Peyer's patch (tissue), 4 donors: Measurements from ENCODE around the gene GPD1L. TPM values are rescaled to one million over a fixed set of nuclear protein-coding genes. Genes with fewer than 3 reads are reported as not detected.

Experiments used
- DNase-seq, 3 donors: peaks; one replicate each; pipeline ENCODE4 v3.0.0-alpha.2; 2017 to 2019
- H3K27ac ChIP-seq, 4 donors: fragments of 200-600 bp; sonication (generic); one replicate each; pipeline ENCODE4 v1.5.1; 2016 to 2019
- H3K27me3 ChIP-seq, 2 donors: fragments of 200-600 bp; sonication (generic); one replicate each; pipeline ENCODE4 v1.5.1; 2019
- H3K36me3 ChIP-seq, 3 donors: fragments of 200-600 bp; sonication (generic); one replicate each; pipeline ENCODE4 v1.5.1; 2016 to 2019
- H3K4me1 ChIP-seq, 4 donors: fragments of 200-600 bp; sonication (generic); one replicate each; pipeline ENCODE4 v1.5.1; 2016 to 2019
- H3K4me3 ChIP-seq, 4 donors: fragments of 200-600 bp; sonication (generic); 1 replicate in 3 of 4; 2 replicates in 1 of 4; pipeline ENCODE4 v1.5.1; 2016 to 2019; ENCODE audit warnings: mild to moderate bottlenecking in 1 of 4
- H3K9me3 ChIP-seq, 4 donors: fragments of 200-600 bp; sonication (generic); one replicate each; pipeline ENCODE4 v1.5.1; 2016 to 2019; ENCODE audit warnings: mild to moderate bottlenecking in 1 of 4
- POLR2A ChIP-seq, 2 donors: fragments of 450-650 bp; IDR thresholded peaks; one replicate each; pipeline ENCODE4 v1.5.1; 2017; ENCODE audit warnings: antibody characterized with exemption in 2 of 2, mild to moderate bottlenecking in 2 of 2, moderate library complexity in 2 of 2
- total RNA-seq, 4 donors: library from RNA; depleted of rRNA; stranded (reverse); fragments of >200 nt; gene quantifications; one replicate each; pipeline ENCODE4 v1.1.0, GENCODE V29; 2016
- TF ChIP-seq, protein P1 (sequence below), 6 experiments: fragments of 450-650 bp in 4 of 6; fragments of 200-600 bp in 2 of 6; sonication (generic) in 1 of 6; IDR thresholded peaks; one replicate each; pipeline ENCODE4 v1.5.1; 2017 to 2019; ENCODE audit warnings: antibody characterized with exemption in 6 of 6, mild to moderate bottlenecking in 3 of 6, moderate library complexity in 1 of 6

Gene GPD1L
- total RNA-seq, 4 donors from 2014 or later = 54.6 to 157 (median 80.6) TPM

DNA sequence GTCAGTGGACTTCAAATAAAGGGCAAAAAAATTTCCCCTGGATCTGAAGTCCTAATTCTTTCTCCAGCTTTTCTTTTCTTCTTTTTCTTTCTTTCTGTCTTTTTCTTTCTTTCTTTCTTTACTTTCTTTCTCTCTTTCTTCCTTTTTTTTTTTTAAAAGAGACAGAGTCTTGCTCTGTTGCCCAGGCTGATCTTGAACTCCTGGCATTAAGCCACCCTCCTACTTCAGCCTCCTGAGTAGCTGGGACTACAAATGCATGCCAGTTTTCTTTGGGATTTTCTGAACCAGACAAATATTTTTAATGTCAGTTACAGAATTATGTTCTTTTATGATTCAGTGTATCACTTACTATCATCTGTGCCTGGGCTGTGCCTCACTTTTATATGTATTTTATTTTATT lies 86.7 kb downstream of the GPD1L start:
- Histone ChIP-seq H3K9me3 (no peaks in the 10 kb centered on the region), H3K4me3 (no peak overlapping the region), H3K27me3 (no peaks in the 10 kb centered on the region), H3K36me3 (no peaks in the 10 kb centered on the region), H3K27ac (no peak overlapping the region), H3K4me1 (no peaks in the 10 kb centered on the region)
- DNase-seq = no peak
- TF ChIP-seq POLR2A (IDR thresholded peaks at IDR 0.05) = no peak
- TF ChIP-seq, protein P1, sequence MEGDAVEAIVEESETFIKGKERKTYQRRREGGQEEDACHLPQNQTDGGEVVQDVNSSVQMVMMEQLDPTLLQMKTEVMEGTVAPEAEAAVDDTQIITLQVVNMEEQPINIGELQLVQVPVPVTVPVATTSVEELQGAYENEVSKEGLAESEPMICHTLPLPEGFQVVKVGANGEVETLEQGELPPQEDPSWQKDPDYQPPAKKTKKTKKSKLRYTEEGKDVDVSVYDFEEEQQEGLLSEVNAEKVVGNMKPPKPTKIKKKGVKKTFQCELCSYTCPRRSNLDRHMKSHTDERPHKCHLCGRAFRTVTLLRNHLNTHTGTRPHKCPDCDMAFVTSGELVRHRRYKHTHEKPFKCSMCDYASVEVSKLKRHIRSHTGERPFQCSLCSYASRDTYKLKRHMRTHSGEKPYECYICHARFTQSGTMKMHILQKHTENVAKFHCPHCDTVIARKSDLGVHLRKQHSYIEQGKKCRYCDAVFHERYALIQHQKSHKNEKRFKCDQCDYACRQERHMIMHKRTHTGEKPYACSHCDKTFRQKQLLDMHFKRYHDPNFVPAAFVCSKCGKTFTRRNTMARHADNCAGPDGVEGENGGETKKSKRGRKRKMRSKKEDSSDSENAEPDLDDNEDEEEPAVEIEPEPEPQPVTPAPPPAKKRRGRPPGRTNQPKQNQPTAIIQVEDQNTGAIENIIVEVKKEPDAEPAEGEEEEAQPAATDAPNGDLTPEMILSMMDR (IDR thresholded peaks at IDR 0.05) = no peak

DNA sequence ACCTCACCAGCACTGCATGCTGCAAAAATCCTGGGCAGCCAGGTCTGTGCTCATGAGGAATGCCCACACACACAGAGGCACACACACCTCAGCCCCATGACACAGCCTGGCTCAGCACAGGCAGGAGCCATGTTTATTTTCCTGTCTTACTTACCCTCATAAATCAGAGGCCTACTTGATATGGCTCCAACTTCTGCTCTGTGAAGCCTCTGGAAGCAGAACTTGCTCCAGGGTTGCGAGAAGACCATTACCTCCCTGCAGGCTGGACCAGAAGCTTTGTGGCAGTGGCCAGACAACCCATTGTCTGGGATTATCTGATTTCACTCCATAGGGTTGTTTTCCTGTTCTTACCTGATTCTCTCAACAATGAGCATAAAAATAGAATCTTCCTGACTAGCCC lies 88.2 kb downstream of the GPD1L start:
- Histone ChIP-seq H3K4me1 (no peaks in the 10 kb centered on the region), H3K4me3 (no peak overlapping the region), H3K27me3 (no peaks in the 10 kb centered on the region), H3K9me3 (no peaks in the 10 kb centered on the region), H3K36me3 (no peaks in the 10 kb centered on the region), H3K27ac (no peak overlapping the region)
- no peak for TF ChIP-seq POLR2A (IDR thresholded peaks at IDR 0.05)
- TF ChIP-seq, protein P1 (IDR thresholded peaks at IDR 0.05) = no peak
- no peak for DNase-seq

DNA sequence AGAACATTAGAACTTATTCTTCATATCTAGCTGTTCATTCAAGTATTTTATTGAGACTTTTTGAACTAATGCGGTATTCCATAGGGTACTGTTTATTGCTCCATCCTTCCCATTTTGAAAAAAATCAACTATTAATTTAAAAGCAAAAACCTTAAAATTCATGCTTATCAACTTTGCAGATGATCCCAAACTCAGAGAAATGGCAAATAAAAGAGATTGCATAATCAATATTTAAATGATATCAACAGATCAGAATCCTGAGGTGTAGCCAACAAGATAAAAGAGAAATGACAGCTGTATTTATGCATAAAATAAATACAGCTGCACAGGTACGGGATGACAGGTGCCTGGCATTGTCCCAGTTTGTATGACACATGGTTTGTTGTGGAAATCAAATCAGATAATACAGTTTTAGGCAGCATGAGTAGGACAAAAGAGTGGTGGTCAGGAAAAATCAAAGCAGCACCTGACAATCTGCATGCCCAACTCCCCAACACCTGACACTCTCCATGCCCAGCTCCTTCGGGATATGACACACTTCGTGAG lies 89.6 kb downstream of the GPD1L start:
- Histone ChIP-seq H3K27me3 (no peaks in the 10 kb centered on the region), H3K4me3 (no peak overlapping the region), H3K4me1 (no peaks in the 10 kb centered on the region), H3K27ac (no peak overlapping the region), H3K36me3 (no peaks in the 10 kb centered on the region), H3K9me3 (no peaks in the 10 kb centered on the region)
- no peak for DNase-seq
- TF ChIP-seq POLR2A (IDR thresholded peaks at IDR 0.05) = no peak
- TF ChIP-seq, protein P1 (IDR thresholded peaks at IDR 0.05) = no peak

DNA sequence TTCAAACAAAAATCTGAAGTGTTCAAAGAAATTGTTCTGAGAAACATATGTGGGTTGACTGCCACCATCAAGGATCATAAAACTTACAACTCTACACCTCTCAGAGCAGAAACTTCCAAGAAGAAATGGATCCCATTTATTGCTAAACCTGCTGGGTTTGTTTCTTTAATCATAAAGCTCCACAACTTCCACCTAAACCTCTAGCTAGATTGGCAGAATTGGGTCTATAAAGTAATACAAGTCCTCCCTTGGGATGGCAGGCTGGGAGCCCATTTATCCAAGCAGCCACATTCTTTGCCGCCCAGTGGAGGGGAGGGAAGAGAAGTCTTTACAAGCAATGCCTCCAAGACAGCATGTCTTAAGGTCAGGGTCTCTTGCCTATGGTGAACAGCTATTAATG lies 91.6 kb downstream of the GPD1L start:
- TF ChIP-seq, protein P1 (IDR thresholded peaks at IDR 0.05) = no peak
- TF ChIP-seq POLR2A (IDR thresholded peaks at IDR 0.05) = no peak
- H3K9me3 ChIP-seq = no peaks in the 10 kb centered on the region
- no peak overlapping the region for H3K27ac ChIP-seq
- no peak overlapping the region for H3K4me3 ChIP-seq
- no peaks in the 10 kb centered on the region for H3K4me1 ChIP-seq
- no peak for DNase-seq
- H3K27me3 ChIP-seq = no peaks in the 10 kb centered on the region
- no peaks in the 10 kb centered on the region for H3K36me3 ChIP-seq

DNA sequence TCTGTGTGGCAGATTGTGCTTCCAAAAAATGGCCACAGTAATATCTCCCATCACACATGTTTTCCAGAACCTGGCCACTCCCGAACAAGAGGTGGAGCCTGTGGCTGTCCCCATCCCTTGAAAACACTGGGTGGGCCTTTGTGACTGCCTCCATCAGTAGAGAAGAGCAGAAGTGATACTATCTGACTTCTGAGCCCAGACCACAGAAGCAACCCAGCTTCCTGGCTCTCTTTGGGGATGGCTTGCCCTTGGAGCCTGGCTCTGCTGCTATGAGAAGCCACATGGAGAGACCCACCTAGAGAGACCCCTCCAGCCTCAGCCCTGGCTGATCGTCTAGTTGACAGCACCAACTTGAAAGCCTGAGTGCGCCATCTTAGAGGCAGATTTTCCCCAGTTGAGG lies 92.3 kb downstream of the GPD1L start:
- DNase-seq = no peak
- Histone ChIP-seq H3K4me3 (no peak overlapping the region), H3K36me3 (no peaks in the 10 kb centered on the region), H3K27me3 (no peaks in the 10 kb centered on the region), H3K4me1 (no peaks in the 10 kb centered on the region), H3K27ac (no peak overlapping the region), H3K9me3 (no peaks in the 10 kb centered on the region)
- TF ChIP-seq, protein P1 (IDR thresholded peaks at IDR 0.05) = no peak
- no peak for TF ChIP-seq POLR2A (IDR thresholded peaks at IDR 0.05)

DNA sequence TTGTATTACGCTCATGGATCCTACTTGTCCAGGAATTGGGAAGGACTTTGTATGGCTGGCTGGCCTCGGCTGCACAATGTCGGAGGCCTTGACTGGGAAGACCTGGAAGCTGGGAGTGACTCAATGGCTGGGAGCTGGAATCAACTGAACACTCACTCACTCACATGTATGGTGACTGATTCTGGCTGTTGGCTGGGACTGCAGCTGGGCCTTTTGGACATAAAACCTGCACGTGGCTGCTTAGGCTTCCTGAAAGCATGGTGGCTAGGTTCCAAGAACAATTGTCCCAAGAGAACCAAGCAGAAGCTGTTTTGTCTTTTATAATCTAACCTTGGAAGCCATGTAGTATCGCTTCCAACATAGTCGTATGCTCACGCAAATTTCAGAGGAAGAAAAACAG lies 94.1 kb downstream of the GPD1L start:
- Histone ChIP-seq H3K4me1 (no peaks in the 10 kb centered on the region), H3K36me3 (no peaks in the 10 kb centered on the region), H3K27ac (no peak overlapping the region), H3K4me3 (no peak overlapping the region), H3K9me3 (no peaks in the 10 kb centered on the region), H3K27me3 (no peaks in the 10 kb centered on the region)
- TF ChIP-seq POLR2A (IDR thresholded peaks at IDR 0.05) = no peak
- TF ChIP-seq, protein P1 (IDR thresholded peaks at IDR 0.05) = no peak
- DNase-seq = no peak
